Keratinocyte (primary cell): ENCODE results near the gene PDE4C. TPM values are rescaled to one million over a fixed set of nuclear protein-coding genes. Genes with fewer than 3 reads are reported as not detected.

Experiments used
- DNase-seq: peaks from one replicate; pipeline ENCODE4 v3.0.0-alpha.2; 2011; ENCODE audit warnings: low read depth, missing footprints, low spot score
- FAIRE-seq: peaks from 2 replicates; lab custom pipeline; 2011; peaks lifted over from hg19 to GRCh38; lab: Jason Lieb, UNC
- H2AFZ ChIP-seq: 2 replicates; pipeline ENCODE4 v1.6.0; 2012; ENCODE audit warnings: low read length, control low read depth, inconsistent platforms; ENCODE audit not compliant: control insufficient read depth
- H3K27ac ChIP-seq: 2 replicates; pipeline ENCODE4 v1.5.1; 2011; ENCODE audit warnings: low read length; ENCODE audit not compliant: control insufficient read depth, insufficient read depth
- H3K27me3 ChIP-seq: 3 replicates; pipeline ENCODE4 v1.6.0; 2011; ENCODE audit warnings: low read length; ENCODE audit not compliant: control insufficient read depth, insufficient read depth; ENCODE audit errors: extremely low read depth
- H3K36me3 ChIP-seq, 2 experiments: 2 replicates in 1 of 2; 3 replicates in 1 of 2; pipeline ENCODE4 v1.5.1; 2011; ENCODE audit warnings: low read length in 2 of 2, mild to moderate bottlenecking in 1 of 2; ENCODE audit not compliant: control insufficient read depth in 2 of 2, insufficient read depth in 2 of 2; ENCODE audit errors: extremely low read depth in 1 of 2
- H3K4me1 ChIP-seq: 3 replicates; pipeline ENCODE4 v1.5.1; 2011; ENCODE audit warnings: low read length; ENCODE audit not compliant: control insufficient read depth, insufficient read depth; ENCODE audit errors: extremely low read depth
- H3K4me2 ChIP-seq: 3 replicates; pipeline ENCODE4 v1.6.0; 2011; ENCODE audit warnings: low read depth, low read length; ENCODE audit not compliant: control insufficient read depth, insufficient read depth; ENCODE audit errors: extremely low read depth
- H3K4me3 ChIP-seq, 3 experiments: fragments of 200-600 bp in 1 of 3; sonication (generic) in 1 of 3; 2 replicates in 2 of 3; 3 replicates in 1 of 3; pipeline ENCODE4 v1.5.1; 2011 to 2016; ENCODE audit warnings: low read length in 3 of 3, mild to moderate bottlenecking in 3 of 3, control low read depth in 2 of 3, inconsistent platforms in 1 of 3, low read depth in 1 of 3, mixed read lengths in 1 of 3, mixed run types in 1 of 3, moderate library complexity in 1 of 3; ENCODE audit not compliant: control insufficient read depth in 2 of 3, insufficient read depth in 2 of 3; ENCODE audit errors: extremely low read depth in 1 of 3
- H3K79me2 ChIP-seq: 2 replicates; pipeline ENCODE4 v1.6.0; 2012; ENCODE audit warnings: low read length; ENCODE audit not compliant: control insufficient read depth, insufficient read depth
- H3K9ac ChIP-seq: 3 replicates; pipeline ENCODE4 v1.6.0; 2011; ENCODE audit warnings: low read length; ENCODE audit not compliant: control insufficient read depth, insufficient read depth; ENCODE audit errors: extremely low read depth
- H3K9me1 ChIP-seq: 3 replicates; pipeline ENCODE4 v1.6.0; 2011; ENCODE audit warnings: low read length; ENCODE audit not compliant: control insufficient read depth, insufficient read depth; ENCODE audit errors: extremely low read depth
- H3K9me3 ChIP-seq: 2 replicates; pipeline ENCODE4 v1.5.1; 2012; ENCODE audit warnings: low read depth, low read length; ENCODE audit not compliant: control insufficient read depth
- H4K20me1 ChIP-seq: 3 replicates; pipeline ENCODE4 v1.6.0; 2011; ENCODE audit warnings: low read length; ENCODE audit not compliant: control insufficient read depth, insufficient read depth; ENCODE audit errors: extremely low read depth
- CTCF ChIP-seq, 3 experiments: IDR thresholded peaks in 1 of 3; conservative IDR thresholded peaks in 1 of 3; optimal IDR thresholded peaks in 1 of 3; 2 replicates in 2 of 3; 3 replicates in 1 of 3; pipeline versions ENCODE3 to v1.5.1; 2011; ENCODE audit warnings: low read length in 3 of 3, mild to moderate bottlenecking in 3 of 3, moderate library complexity in 2 of 3, control low read depth in 1 of 3, inconsistent platforms in 1 of 3; ENCODE audit not compliant: insufficient read depth in 2 of 3; ENCODE audit errors: extremely low read depth in 1 of 3
- EZH2 ChIP-seq: IDR thresholded peaks from one replicate; pipeline ENCODE4 v1.6.1; 2012; ENCODE audit warnings: inconsistent platforms, mild to moderate bottlenecking, low read length, moderate library complexity
- dilution Hi-C: fragments of 300-500 bp; cut with MboI; formaldehyde crosslinking; loops from one replicate; pipeline ENCODE4 v1.7.0; 2020; ENCODE audit warnings: low sequenced_read_pairs; ENCODE audit not compliant: extremely low pct_ligation_motif_present
- polyA plus RNA-seq, 5 experiments: library from polyadenylated mRNA; depleted of rRNA in 3 of 5; stranded (reverse) in 3 of 5; stranded (forward) in 1 of 5; unstranded in 1 of 5; fragments of >200 nt; gene quantifications; 1 replicate in 1 of 5; 2 replicates in 3 of 5; 3 replicates in 1 of 5; pipeline versions ENCODE4 v1.2.1 to v1.2.3, GENCODE V29; 2011 to 2012; ENCODE audit warnings: missing spikeins in 2 of 5, low read depth in 1 of 5, low replicate concordance in 1 of 5

PDE4C gene
- polyA plus RNA-seq, 1 donor (not counting 4 experiments of a cell fraction or from before 2014, with no cell fraction given) = not detected

DNA sequence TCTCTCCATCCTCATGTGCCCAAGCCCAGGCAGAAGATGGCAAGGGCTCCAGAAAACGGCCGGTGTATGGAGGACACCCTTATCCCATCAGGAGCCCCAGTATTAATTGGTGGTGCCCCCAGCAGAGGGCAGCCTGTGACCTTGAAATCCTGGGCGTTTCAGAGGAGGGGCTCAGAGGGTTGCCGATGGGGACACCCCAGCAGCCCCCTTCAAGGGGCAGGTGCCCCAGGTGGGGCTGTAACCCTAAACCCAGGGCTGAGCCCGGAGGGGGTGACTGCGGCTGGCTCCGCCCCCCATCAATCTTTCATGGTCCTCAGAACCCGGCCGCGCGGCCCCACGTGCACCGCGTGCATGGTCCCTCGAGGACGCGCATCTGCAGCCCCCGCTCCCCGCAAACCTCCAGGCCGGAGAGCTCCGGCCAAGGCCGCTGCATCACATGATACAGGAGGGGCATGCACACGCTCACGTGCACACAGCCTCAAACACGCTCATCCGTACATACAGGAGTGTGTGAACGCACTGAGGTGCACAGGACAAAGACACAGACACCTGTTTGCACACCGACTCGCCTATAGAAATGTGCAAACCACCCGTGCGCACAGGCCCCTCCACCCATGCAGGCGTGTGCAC is 23.3 kb downstream of the PDE4C start:
- Histone ChIP-seq H3K79me2 (no peaks in the 10 kb centered on the region), H3K9ac (no peak overlapping the region), H3K27me3 (peaks cover 2% of the 10 kb centered on the region), H3K4me1 (peaks cover 20% of the 10 kb centered on the region), H3K9me3 (no peaks in the 10 kb centered on the region), H3K4me2 (peak overlapping the region; percentile 60), H3K9me1 (no peaks in the 10 kb centered on the region), H2AFZ (peak overlapping the region; percentile 68), H3K36me3 (no peaks in the 10 kb centered on the region), H3K4me3 (peak overlapping the region; percentile 68 to 78 (median 69)), H4K20me1 (no peaks in the 10 kb centered on the region), H3K27ac (no peak overlapping the region)
- dilution Hi-C loops = no loop called here
- no peak for FAIRE-seq
- DNase-seq = no peak
- TF ChIP-seq EZH2 (no peak), CTCF (optimal IDR thresholded peaks at IDR 0.05 in 1 of 3, IDR thresholded peaks at IDR 0.05 in 1 of 3, conservative IDR thresholded peaks at IDR 0.05 in 1 of 3; ENCODE audit: extremely low read depth in 1 of 3, insufficient read depth in 2 of 3, low read length in 3 of 3) (peak in 2 of 3 experiments; percentile 10 to 43)

- dilution Hi-C loops = no loop called here
- no peaks in the 10 kb centered on the region for H3K79me2 ChIP-seq
- H3K9me3 ChIP-seq = no peaks in the 10 kb centered on the region
- H3K4me3 ChIP-seq = no peak overlapping the region
- no peak overlapping the region for H3K9ac ChIP-seq
- FAIRE-seq (no peak), DNase-seq (no peak)
- no peaks in the 10 kb centered on the region for H4K20me1 ChIP-seq
- no peak overlapping the region for H2AFZ ChIP-seq
- peaks cover 20% of the 10 kb centered on the region for H3K4me1 ChIP-seq
- no peak overlapping the region for H3K4me2 ChIP-seq
- no peak overlapping the region for H3K27ac ChIP-seq
- H3K36me3 ChIP-seq = no peaks in the 10 kb centered on the region
- TF ChIP-seq EZH2 = no peak
- no peak for TF ChIP-seq CTCF (optimal IDR thresholded peaks at IDR 0.05 in 1 of 3, IDR thresholded peaks at IDR 0.05 in 1 of 3, conservative IDR thresholded peaks at IDR 0.05 in 1 of 3; ENCODE audit: extremely low read depth in 1 of 3, insufficient read depth in 2 of 3, low read length in 3 of 3)
- H3K9me1 ChIP-seq = no peaks in the 10 kb centered on the region
- H3K27me3 ChIP-seq = peaks cover 2% of the 10 kb centered on the region
Measured at GRCh38 chr19:18202397-18202777, 23.9 kb downstream of the PDE4C start.
